ENCODE results near the gene EEFSEC.

EEFSEC gene

DNA sequence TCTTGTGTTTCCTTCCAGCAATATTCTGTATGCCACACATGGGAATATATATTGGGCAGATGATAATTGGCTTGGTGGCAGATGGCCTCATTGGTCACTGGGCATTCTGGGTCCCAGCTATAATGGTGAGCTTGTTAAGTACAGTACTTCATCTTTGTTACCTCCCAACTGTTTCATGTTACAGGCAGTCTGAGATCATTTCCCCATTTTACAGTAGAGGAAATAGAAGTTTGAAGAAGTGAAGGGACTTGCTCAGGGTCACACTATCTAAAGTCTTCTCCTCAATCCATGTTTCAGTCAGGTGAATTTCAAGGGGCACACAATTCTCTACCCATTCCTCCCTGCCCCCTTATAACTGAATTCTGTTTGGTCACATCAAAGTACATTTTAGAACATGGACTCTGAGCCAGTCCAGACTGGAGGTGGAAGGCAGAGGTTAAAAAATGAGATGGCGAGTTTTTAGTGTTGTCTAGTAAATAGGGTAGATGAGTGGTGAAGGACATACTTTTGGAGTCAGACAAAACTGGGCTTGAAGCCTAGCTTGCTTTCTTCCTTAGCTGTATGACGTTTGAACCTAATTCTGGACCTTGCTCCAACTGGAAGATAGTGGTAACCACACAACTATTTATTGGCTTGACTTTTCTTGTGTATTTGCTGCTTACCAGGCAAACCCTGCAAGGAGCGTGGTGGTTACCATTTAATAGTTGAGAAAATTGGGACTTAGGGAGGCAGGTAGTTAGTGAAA is 2.5 kb downstream of the EEFSEC start:
- TF ChIP-seq, protein P1, sequence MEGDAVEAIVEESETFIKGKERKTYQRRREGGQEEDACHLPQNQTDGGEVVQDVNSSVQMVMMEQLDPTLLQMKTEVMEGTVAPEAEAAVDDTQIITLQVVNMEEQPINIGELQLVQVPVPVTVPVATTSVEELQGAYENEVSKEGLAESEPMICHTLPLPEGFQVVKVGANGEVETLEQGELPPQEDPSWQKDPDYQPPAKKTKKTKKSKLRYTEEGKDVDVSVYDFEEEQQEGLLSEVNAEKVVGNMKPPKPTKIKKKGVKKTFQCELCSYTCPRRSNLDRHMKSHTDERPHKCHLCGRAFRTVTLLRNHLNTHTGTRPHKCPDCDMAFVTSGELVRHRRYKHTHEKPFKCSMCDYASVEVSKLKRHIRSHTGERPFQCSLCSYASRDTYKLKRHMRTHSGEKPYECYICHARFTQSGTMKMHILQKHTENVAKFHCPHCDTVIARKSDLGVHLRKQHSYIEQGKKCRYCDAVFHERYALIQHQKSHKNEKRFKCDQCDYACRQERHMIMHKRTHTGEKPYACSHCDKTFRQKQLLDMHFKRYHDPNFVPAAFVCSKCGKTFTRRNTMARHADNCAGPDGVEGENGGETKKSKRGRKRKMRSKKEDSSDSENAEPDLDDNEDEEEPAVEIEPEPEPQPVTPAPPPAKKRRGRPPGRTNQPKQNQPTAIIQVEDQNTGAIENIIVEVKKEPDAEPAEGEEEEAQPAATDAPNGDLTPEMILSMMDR (IDR thresholded peaks at IDR 0.05; ENCODE audit: insufficient read depth, low read length, poor library complexity, severe bottlenecking), result no peak
- Histone ChIP-seq H3K27me3 (replicated peaks; ENCODE audit: control insufficient read depth, insufficient read depth, low read length) (no peaks in the 10 kb centered on the region), H3K4me3 (replicated peaks; ENCODE audit: low read depth, low read length) (no peak overlapping the region), H3K36me3 (ENCODE audit: control insufficient read depth, insufficient read depth, low read length) (peaks cover 2% of the 10 kb centered on the region; the same call in 1 of the 2 replicates)
- DNase-seq (ENCODE audit: extremely low read depth, insufficient read length), result no peak

GRCh38 chr3:128160661-128161060 is 7.4 kb downstream of the EEFSEC start:
- no peak overlapping the region for H3K4me3 ChIP-seq (replicated peaks; ENCODE audit: low read depth, low read length)
- DNase-seq (ENCODE audit: extremely low read depth, insufficient read length), result no peak
- TF ChIP-seq, protein P1 (IDR thresholded peaks at IDR 0.05; ENCODE audit: insufficient read depth, low read length, poor library complexity, severe bottlenecking), result no peak
- H3K36me3 ChIP-seq (ENCODE audit: control insufficient read depth, insufficient read depth, low read length), result peaks cover 2% of the 10 kb centered on the region
- no peaks in the 10 kb centered on the region for H3K27me3 ChIP-seq (replicated peaks; ENCODE audit: control insufficient read depth, insufficient read depth, low read length)

DNA sequence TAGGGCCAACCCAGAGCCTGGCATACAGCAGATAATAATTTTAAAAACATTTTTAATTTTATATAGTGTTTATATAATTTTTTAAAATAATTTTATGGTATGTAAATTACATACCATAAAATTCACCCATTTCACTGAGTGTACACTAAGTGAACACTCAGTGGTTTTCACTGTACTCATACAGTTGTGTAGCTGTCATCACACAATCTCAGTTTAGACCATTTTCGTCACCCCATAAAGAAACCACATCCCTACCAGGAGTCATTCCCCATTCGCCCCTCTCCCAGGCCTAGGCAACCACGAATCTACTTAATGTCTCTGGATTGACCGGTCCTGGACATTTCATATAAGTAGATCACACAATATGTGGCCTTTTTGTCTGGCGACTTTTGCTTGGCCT is 10.2 kb downstream of the EEFSEC start:
- Histone ChIP-seq H3K36me3 (ENCODE audit: control insufficient read depth, insufficient read depth, low read length) (no peaks in the 10 kb centered on the region; the same call in none of the 2 replicates), H3K4me3 (replicated peaks; ENCODE audit: low read depth, low read length) (no peak overlapping the region), H3K27me3 (replicated peaks; ENCODE audit: control insufficient read depth, insufficient read depth, low read length) (no peaks in the 10 kb centered on the region)
- no peak for DNase-seq (ENCODE audit: extremely low read depth, insufficient read length)
- TF ChIP-seq, protein P1 (IDR thresholded peaks at IDR 0.05; ENCODE audit: insufficient read depth, low read length, poor library complexity, severe bottlenecking), result no peak

DNA sequence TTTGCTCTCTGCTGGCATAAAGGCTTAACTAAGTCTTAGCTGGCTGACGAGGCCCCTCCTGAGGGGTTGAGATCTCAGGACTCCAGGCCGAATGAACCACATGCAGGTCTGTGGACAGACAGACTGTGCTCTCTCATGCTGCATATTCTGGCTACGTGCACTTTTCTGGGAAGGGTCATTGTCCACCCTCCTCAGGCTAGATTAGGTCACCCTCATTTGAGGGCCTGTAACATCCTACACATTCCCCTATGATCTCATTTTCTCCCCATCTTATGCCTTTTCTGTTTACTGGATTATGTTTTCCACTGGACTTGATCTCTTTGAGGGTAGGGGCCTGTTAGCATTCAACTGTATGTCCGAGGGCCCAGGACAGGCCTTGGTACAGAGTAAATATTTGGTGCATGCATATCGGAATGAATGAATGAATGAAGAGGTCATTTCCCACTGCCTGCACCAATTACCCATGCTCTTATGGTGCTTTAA is 13.7 kb downstream of the EEFSEC start:
- no peak overlapping the region for H3K4me3 ChIP-seq (replicated peaks; ENCODE audit: low read depth, low read length)
- TF ChIP-seq, protein P1 (IDR thresholded peaks at IDR 0.05; ENCODE audit: insufficient read depth, low read length, poor library complexity, severe bottlenecking), result no peak
- H3K36me3 ChIP-seq (ENCODE audit: control insufficient read depth, insufficient read depth, low read length), result no peaks in the 10 kb centered on the region; the same call in none of the 2 replicates
- DNase-seq (ENCODE audit: extremely low read depth, insufficient read length), result no peak
- no peaks in the 10 kb centered on the region for H3K27me3 ChIP-seq (replicated peaks; ENCODE audit: control insufficient read depth, insufficient read depth, low read length)

DNA sequence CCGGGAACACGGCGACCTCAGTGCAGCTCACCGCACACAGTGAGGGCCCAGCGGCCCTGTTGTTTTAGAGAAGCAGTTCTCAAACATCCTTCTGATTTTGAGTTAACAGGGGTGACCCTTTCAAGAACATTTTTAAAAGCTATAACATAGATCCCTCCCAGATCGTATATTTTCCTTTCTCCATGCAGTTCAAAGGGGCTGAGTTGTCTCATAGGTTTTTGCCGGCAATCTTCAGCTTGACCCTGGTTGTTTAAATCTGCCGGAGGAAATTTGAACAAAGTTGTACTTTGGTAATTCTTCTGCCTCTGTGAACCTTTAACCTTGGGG is 14.3 kb downstream of the EEFSEC start:
- no peak for DNase-seq (ENCODE audit: extremely low read depth, insufficient read length)
- Histone ChIP-seq H3K27me3 (replicated peaks; ENCODE audit: control insufficient read depth, insufficient read depth, low read length) (no peaks in the 10 kb centered on the region), H3K36me3 (ENCODE audit: control insufficient read depth, insufficient read depth, low read length) (no peaks in the 10 kb centered on the region; the same call in none of the 2 replicates), H3K4me3 (replicated peaks; ENCODE audit: low read depth, low read length) (no peak overlapping the region)
- TF ChIP-seq, protein P1 (IDR thresholded peaks at IDR 0.05; ENCODE audit: insufficient read depth, low read length, poor library complexity, severe bottlenecking), result no peak
